GM23338 (cell line): ENCODE results near the gene CLCN1. TPM values are rescaled to one million over a fixed set of nuclear protein-coding genes. Genes with fewer than 3 reads are reported as not detected.
A peak's percentile ranks its signal among the peaks of the same experiment; 100 is the strongest.
"Not testable (repeated sequence)": the region's sequence is repeated elsewhere in the genome, so short reads cannot be mapped to it uniquely, and the experiment has no call there.

Experiments
- ATAC-seq: fragments of 200-7000 bp; cut with Tn5 transposase; 3 replicates; pipeline ENCODE4 v1.9.1; 2020
- DNase-seq: peaks from one replicate; pipeline ENCODE4 v3.0.0-alpha.2; 2015; ENCODE audit warnings: low spot score
- H2AFZ ChIP-seq: fragments of 200-600 bp; sonication (generic); 2 replicates; pipeline ENCODE4 v1.8.0; 2016; ENCODE audit warnings: antibody characterized with exemption, mild to moderate bottlenecking, moderate library complexity
- H3F3A ChIP-seq: fragments of 200-600 bp; sonication (generic); replicated peaks from 2 replicates; pipeline ENCODE4 v1.8.0; 2017; ENCODE audit warnings: antibody characterized with exemption, mixed run types, low read depth
- H3K27ac ChIP-seq: fragments of 200-600 bp; sonication (generic); 2 replicates; pipeline ENCODE4 v1.6.1; 2016; ENCODE audit warnings: low read depth
- H3K27me3 ChIP-seq: fragments of 200-600 bp; sonication (generic); 2 replicates; pipeline ENCODE4 v1.8.0; 2016; ENCODE audit warnings: mild to moderate bottlenecking, mixed run types, moderate library complexity; ENCODE audit not compliant: insufficient read depth
- H3K36me3 ChIP-seq: fragments of 200-600 bp; sonication (generic); 2 replicates; pipeline ENCODE4 v1.8.0; 2016; ENCODE audit warnings: mild to moderate bottlenecking; ENCODE audit not compliant: insufficient read depth
- H3K4me1 ChIP-seq: fragments of 200-600 bp; sonication (generic); 2 replicates; pipeline ENCODE4 v1.8.0; 2016; ENCODE audit warnings: mild to moderate bottlenecking, moderate library complexity; ENCODE audit not compliant: insufficient read depth
- H3K4me2 ChIP-seq: fragments of 200-600 bp; sonication (generic); 2 replicates; pipeline ENCODE4 v1.7.1; 2017; ENCODE audit warnings: mixed run types
- H3K4me3 ChIP-seq: fragments of 200-600 bp; sonication (generic); 2 replicates; pipeline ENCODE4 v1.6.1; 2016; ENCODE audit warnings: mixed run types
- H3K79me2 ChIP-seq: fragments of 200-600 bp; sonication (generic); replicated peaks from 2 replicates; pipeline ENCODE4 v1.8.0; 2017; ENCODE audit warnings: mild to moderate bottlenecking; ENCODE audit not compliant: insufficient read depth
- H3K9me2 ChIP-seq: fragments of 200-600 bp; sonication (generic); 2 replicates; pipeline ENCODE4 v1.8.0; 2017; ENCODE audit not compliant: insufficient read depth
- H4K20me1 ChIP-seq: fragments of 200-600 bp; sonication (generic); replicated peaks from 2 replicates; pipeline ENCODE4 v1.8.0; 2017; ENCODE audit warnings: mild to moderate bottlenecking; ENCODE audit not compliant: insufficient read depth
- H3K27ac Mint-ChIP-seq: 2 replicates; pipeline ENCODE4 v1.8.0; 2020; ENCODE audit warnings: inconsistent platforms, mild to moderate bottlenecking, moderate library complexity, mixed read lengths
- H3K27me3 Mint-ChIP-seq: 3 replicates; pipeline ENCODE4 v1.8.0; 2022; ENCODE audit warnings: low read depth, mild to moderate bottlenecking, moderate library complexity, mixed read lengths, inconsistent platforms; ENCODE audit not compliant: insufficient read depth, poor library complexity
- H3K36me3 Mint-ChIP-seq: 3 replicates; pipeline ENCODE4 v1.8.0; 2021; ENCODE audit warnings: low read depth, mild to moderate bottlenecking, inconsistent platforms, moderate library complexity, mixed read lengths
- H3K4me1 Mint-ChIP-seq: 3 replicates; pipeline ENCODE4 v1.8.0; 2020; ENCODE audit warnings: mild to moderate bottlenecking, inconsistent platforms, mixed read lengths
- H3K4me3 Mint-ChIP-seq: 3 replicates; pipeline ENCODE4 v1.8.0; 2021; ENCODE audit warnings: moderate library complexity, mild to moderate bottlenecking, inconsistent platforms, mixed read lengths
- H3K9me3 Mint-ChIP-seq: 3 replicates; pipeline ENCODE4 v1.8.0; 2020; ENCODE audit warnings: moderate library complexity, mild to moderate bottlenecking, inconsistent platforms, mixed read lengths
- CREB1 ChIP-seq: fragments of 250-450 bp; sonication (Bioruptor Pico); IDR thresholded peaks from 2 replicates; pipeline ENCODE4 v1.5.0; 2020; ENCODE audit warnings: low read depth, mild to moderate bottlenecking, moderate library complexity
- EZH2 ChIP-seq: fragments of 200-600 bp; sonication (generic); IDR thresholded peaks from one replicate; pipeline ENCODE4 v1.8.0; 2017; ENCODE audit warnings: antibody characterized with exemption, mild to moderate bottlenecking, low read depth; ENCODE audit not compliant: unreplicated experiment
- EZH2phosphoT487 ChIP-seq: fragments of 200-600 bp; sonication (generic); IDR thresholded peaks from one replicate; pipeline ENCODE4 v1.8.1; 2018; ENCODE audit warnings: antibody characterized with exemption; ENCODE audit not compliant: unreplicated experiment
- NANOG ChIP-seq: IDR thresholded peaks from 2 replicates; pipeline ENCODE4 v1.6.1; 2016; ENCODE audit warnings: antibody characterized with exemption, borderline replicate concordance
- STAT1 ChIP-seq: IDR thresholded peaks from one replicate; pipeline ENCODE4 v1.6.1; 2016; ENCODE audit warnings: antibody characterized with exemption; ENCODE audit not compliant: unreplicated experiment
- ZNF114 ChIP-seq: fragments of 250-450 bp; sonication (Bioruptor Pico); IDR thresholded peaks from 2 replicates; pipeline ENCODE4 v1.5.0; 2020; ENCODE audit warnings: mild to moderate bottlenecking, moderate library complexity
- ZNF331 ChIP-seq: fragments of 250-450 bp; sonication (Bioruptor Pico); IDR thresholded peaks from 2 replicates; pipeline ENCODE4 v1.5.0; 2020; ENCODE audit warnings: low read depth, mild to moderate bottlenecking, moderate library complexity
- polyA plus RNA-seq: library from polyadenylated mRNA; unstranded; fragments of >200 nt; fragmentation: Nextera tagmentation; extraction: Ambion mirVana; gene quantifications from 2 replicates; pipeline ENCODE4 v1.2.1, GENCODE V29; 2016
- total RNA-seq: library from RNA; depleted of rRNA; stranded (reverse); fragments of >200 nt; shearing (Covaris generic); gene quantifications from 2 replicates; pipeline ENCODE4 v1.2.3, GENCODE V29; 2014
- TF ChIP-seq, protein P1 (sequence below): IDR thresholded peaks from one replicate; pipeline ENCODE4 v1.6.1; 2018; ENCODE audit warnings: antibody characterized with exemption; ENCODE audit not compliant: unreplicated experiment
- TF ChIP-seq, protein P2 (sequence below): fragments of 250-450 bp; sonication (Bioruptor Pico); IDR thresholded peaks from 2 replicates; pipeline ENCODE4 v1.5.0; 2020; ENCODE audit warnings: mild to moderate bottlenecking, moderate library complexity

Gene CLCN1
- total and polyA plus RNA-seq, 2 experiments from 2014 or later = 0.38 to 0.48 TPM

DNA sequence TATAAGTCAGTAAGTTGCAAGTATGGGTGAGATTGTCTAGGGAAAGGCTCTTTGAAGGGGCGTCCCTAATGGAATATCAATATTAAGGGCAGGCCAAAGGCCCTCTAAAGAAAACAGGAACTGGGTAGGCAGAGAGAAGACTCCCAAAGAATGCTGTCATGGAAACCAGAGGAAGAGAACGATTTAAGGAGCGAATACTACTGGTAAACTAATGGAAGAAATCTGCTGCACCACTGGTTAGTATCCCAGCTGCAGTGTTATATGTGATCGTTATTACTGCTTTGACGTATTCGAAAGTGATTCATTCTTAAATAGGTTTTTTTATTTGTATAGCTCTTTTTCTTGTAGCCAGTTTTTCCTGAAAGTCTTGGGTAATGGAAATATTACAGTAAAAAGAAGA lies 26.5 kb upstream of the CLCN1 start:
- H3K27me3 Mint-ChIP-seq = peaks cover 40% of the 10 kb centered on the region
- H3F3A ChIP-seq = peaks cover 7% of the 10 kb centered on the region; the same call in 1 of the 2 replicates
- peaks cover 25% of the 10 kb centered on the region; the same call in 1 of the 2 replicates for H3K4me1 ChIP-seq
- peaks cover 44% of the 10 kb centered on the region for H3K79me2 ChIP-seq
- H2AFZ ChIP-seq = no peak overlapping the region
- peaks cover 18% of the 10 kb centered on the region for H3K9me3 Mint-ChIP-seq
- H3K4me3 ChIP-seq = peak overlapping the region; percentile 99
- H3K27ac Mint-ChIP-seq = no peak overlapping the region; the same call in 1 of the 2 replicates
- peaks cover 24% of the 10 kb centered on the region for H3K27me3 ChIP-seq
- H4K20me1 ChIP-seq = peaks cover 28% of the 10 kb centered on the region
- TF ChIP-seq ZNF331 (CRISPR knock-in tag) (no peak), STAT1 (no peak), EZH2 (no peak), EZH2phosphoT487 (no peak), NANOG (no peak), ZNF114 (CRISPR knock-in tag) (no peak), CREB1 (CRISPR knock-in tag) (no peak)
- TF ChIP-seq, protein P1, sequence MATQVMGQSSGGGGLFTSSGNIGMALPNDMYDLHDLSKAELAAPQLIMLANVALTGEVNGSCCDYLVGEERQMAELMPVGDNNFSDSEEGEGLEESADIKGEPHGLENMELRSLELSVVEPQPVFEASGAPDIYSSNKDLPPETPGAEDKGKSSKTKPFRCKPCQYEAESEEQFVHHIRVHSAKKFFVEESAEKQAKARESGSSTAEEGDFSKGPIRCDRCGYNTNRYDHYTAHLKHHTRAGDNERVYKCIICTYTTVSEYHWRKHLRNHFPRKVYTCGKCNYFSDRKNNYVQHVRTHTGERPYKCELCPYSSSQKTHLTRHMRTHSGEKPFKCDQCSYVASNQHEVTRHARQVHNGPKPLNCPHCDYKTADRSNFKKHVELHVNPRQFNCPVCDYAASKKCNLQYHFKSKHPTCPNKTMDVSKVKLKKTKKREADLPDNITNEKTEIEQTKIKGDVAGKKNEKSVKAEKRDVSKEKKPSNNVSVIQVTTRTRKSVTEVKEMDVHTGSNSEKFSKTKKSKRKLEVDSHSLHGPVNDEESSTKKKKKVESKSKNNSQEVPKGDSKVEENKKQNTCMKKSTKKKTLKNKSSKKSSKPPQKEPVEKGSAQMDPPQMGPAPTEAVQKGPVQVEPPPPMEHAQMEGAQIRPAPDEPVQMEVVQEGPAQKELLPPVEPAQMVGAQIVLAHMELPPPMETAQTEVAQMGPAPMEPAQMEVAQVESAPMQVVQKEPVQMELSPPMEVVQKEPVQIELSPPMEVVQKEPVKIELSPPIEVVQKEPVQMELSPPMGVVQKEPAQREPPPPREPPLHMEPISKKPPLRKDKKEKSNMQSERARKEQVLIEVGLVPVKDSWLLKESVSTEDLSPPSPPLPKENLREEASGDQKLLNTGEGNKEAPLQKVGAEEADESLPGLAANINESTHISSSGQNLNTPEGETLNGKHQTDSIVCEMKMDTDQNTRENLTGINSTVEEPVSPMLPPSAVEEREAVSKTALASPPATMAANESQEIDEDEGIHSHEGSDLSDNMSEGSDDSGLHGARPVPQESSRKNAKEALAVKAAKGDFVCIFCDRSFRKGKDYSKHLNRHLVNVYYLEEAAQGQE = no peak
- TF ChIP-seq, protein P2, sequence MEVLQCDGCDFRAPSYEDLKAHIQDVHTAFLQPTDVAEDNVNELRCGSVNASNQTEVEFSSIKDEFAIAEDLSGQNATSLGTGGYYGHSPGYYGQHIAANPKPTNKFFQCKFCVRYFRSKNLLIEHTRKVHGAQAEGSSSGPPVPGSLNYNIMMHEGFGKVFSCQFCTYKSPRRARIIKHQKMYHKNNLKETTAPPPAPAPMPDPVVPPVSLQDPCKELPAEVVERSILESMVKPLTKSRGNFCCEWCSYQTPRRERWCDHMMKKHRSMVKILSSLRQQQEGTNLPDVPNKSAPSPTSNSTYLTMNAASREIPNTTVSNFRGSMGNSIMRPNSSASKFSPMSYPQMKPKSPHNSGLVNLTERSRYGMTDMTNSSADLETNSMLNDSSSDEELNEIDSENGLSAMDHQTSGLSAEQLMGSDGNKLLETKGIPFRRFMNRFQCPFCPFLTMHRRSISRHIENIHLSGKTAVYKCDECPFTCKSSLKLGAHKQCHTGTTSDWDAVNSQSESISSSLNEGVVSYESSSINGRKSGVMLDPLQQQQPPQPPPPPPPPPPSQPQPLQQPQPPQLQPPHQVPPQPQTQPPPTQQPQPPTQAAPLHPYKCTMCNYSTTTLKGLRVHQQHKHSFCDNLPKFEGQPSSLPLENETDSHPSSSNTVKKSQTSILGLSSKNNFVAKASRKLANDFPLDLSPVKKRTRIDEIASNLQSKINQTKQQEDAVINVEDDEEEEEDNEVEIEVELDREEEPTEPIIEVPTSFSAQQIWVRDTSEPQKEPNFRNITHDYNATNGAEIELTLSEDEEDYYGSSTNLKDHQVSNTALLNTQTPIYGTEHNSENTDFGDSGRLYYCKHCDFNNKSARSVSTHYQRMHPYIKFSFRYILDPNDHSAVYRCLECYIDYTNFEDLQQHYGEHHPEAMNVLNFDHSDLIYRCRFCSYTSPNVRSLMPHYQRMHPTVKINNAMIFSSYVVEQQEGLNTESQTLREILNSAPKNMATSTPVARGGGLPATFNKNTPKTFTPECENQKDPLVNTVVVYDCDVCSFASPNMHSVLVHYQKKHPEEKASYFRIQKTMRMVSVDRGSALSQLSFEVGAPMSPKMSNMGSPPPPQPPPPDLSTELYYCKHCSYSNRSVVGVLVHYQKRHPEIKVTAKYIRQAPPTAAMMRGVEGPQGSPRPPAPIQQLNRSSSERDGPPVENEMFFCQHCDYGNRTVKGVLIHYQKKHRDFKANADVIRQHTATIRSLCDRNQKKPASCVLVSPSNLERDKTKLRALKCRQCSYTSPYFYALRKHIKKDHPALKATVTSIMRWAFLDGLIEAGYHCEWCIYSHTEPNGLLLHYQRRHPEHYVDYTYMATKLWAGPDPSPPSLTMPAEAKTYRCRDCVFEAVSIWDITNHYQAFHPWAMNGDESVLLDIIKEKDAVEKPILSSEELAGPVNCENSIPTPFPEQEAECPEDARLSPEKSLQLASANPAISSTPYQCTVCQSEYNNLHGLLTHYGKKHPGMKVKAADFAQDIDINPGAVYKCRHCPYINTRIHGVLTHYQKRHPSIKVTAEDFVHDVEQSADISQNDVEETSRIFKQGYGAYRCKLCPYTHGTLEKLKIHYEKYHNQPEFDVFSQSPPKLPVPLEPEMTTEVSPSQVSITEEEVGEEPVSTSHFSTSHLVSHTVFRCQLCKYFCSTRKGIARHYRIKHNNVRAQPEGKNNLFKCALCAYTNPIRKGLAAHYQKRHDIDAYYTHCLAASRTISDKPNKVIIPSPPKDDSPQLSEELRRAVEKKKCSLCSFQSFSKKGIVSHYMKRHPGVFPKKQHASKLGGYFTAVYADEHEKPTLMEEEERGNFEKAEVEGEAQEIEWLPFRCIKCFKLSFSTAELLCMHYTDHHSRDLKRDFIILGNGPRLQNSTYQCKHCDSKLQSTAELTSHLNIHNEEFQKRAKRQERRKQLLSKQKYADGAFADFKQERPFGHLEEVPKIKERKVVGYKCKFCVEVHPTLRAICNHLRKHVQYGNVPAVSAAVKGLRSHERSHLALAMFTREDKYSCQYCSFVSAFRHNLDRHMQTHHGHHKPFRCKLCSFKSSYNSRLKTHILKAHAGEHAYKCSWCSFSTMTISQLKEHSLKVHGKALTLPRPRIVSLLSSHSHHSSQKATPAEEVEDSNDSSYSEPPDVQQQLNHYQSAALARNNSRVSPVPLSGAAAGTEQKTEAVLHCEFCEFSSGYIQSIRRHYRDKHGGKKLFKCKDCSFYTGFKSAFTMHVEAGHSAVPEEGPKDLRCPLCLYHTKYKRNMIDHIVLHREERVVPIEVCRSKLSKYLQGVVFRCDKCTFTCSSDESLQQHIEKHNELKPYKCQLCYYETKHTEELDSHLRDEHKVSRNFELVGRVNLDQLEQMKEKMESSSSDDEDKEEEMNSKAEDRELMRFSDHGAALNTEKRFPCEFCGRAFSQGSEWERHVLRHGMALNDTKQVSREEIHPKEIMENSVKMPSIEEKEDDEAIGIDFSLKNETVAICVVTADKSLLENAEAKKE = no peak
- ATAC-seq (no peak), DNase-seq (no peak)
- no peak overlapping the region for H3K27ac ChIP-seq
- peak overlapping the region; percentile 100 for H3K4me2 ChIP-seq
- H3K4me1 Mint-ChIP-seq = peaks cover 24% of the 10 kb centered on the region
- peaks cover 6% of the 10 kb centered on the region; the same call in 1 of the 2 replicates for H3K9me2 ChIP-seq
- H3K4me3 Mint-ChIP-seq = peak overlapping the region; percentile 99
- peaks cover 25% of the 10 kb centered on the region for H3K36me3 ChIP-seq
- H3K36me3 Mint-ChIP-seq = peaks cover 65% of the 10 kb centered on the region

DNA sequence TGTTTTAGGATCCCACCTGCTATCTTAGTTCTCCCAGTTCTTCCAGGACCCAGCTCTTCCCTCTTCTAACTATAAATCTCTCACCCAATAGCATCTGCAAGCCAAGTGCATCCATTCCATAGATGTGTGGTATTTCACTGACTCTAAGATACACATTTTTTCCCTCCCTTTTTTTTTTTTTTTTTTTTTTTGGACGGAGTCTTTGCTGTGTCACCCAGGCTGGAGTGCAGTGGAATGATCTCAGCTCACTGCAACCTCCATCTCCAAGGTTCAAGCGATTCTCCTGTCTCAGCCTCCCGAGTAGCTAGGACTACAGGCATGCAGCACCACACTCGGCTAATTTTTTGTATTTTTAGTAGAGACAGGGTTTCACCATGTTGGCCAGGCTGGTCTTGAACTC lies 26.0 kb upstream of the CLCN1 start:
- Mint-ChIP-seq H3K27me3 (peaks cover 38% of the 10 kb centered on the region), H3K9me3 (peaks cover 16% of the 10 kb centered on the region), H3K4me1 (peaks cover 20% of the 10 kb centered on the region), H3K36me3 (peaks cover 70% of the 10 kb centered on the region), H3K4me3 (peak overlapping the region; percentile 99)
- not testable (repeated sequence) for ATAC-seq, H3K27ac Mint-ChIP-seq, H3K9me2 ChIP-seq, H3K27ac ChIP-seq, H2AFZ ChIP-seq, DNase-seq, H3F3A ChIP-seq
- peaks cover 30% of the 10 kb centered on the region for H3K36me3 ChIP-seq
- H3K4me1 ChIP-seq = peaks cover 23% of the 10 kb centered on the region; the same call in 1 of the 2 replicates
- peaks cover 28% of the 10 kb centered on the region for H4K20me1 ChIP-seq
- peaks cover 48% of the 10 kb centered on the region for H3K79me2 ChIP-seq
- H3K27me3 ChIP-seq = peaks cover 24% of the 10 kb centered on the region
- H3K4me3 ChIP-seq = peak overlapping the region; percentile 99
- peak overlapping the region; percentile 100 for H3K4me2 ChIP-seq
